LoVo (cell line): ENCODE measurements around the gene MAP2K5.
"Not testable (repeated sequence)": the region's sequence is repeated elsewhere in the genome, so short reads cannot be mapped to it uniquely, and the experiment has no call there.

ENCODE experiments used
- DNase-seq: peaks from one replicate; pipeline ENCODE4 v3.0.0-alpha.2; 2016; ENCODE audit warnings: low spot score

The MAP2K5 gene

GRCh38 chr15:67672834-67673233, 130.3 kb downstream of the MAP2K5 start:
- not testable (repeated sequence) for DNase-seq

GRCh38 chr15:67674983-67675382, 132.5 kb downstream of the MAP2K5 start:
- DNase-seq = no peak

DNA sequence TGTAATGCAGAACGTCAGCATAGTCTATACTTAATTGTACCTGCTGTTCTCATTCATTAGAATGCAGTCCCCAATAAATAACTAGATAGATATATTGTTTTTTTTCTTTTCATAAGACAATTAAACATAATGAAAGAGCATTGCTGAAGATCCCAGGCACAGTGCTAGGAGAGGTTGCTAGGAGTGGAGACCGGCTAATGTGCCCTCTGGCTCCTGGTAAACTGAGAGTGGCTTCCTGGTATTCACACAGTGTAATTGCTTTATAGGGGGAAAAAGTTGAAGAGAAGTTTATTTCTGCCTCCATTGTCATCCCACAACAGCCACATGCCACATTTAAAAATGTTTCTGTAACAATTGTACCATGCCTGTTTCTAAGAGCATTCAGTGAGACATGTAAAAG, 135.6 kb downstream of the MAP2K5 start:
- DNase-seq = no peak

- DNase-seq = no peak
Measured at GRCh38 chr15:67678993-67679392, 136.5 kb downstream of the MAP2K5 start.

DNA sequence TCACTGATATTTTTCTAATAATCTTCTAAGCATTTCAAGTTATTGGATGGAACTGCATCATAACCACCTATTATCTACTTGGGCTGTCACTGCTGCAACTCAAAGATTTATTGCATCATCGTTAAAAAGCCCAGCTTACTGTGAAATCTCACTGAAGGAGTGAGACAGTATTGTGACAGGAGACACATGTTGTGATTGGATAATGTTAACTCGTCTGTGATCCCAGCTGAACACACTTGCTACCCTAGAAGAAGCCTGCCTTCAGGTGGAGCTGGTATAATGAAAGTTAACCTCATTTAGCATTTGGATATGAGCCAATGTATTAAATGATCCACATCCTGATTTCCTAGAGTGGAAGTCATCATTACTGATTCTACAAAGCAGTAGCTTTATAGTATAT, 138.1 kb downstream of the MAP2K5 start:
- no peak for DNase-seq

- no peak for DNase-seq
Measured at GRCh38 chr15:67685008-67685599, 142.6 kb downstream of the MAP2K5 start.

- DNase-seq = no peak
Measured at GRCh38 chr15:67685716-67686115, 143.2 kb downstream of the MAP2K5 start.

DNA sequence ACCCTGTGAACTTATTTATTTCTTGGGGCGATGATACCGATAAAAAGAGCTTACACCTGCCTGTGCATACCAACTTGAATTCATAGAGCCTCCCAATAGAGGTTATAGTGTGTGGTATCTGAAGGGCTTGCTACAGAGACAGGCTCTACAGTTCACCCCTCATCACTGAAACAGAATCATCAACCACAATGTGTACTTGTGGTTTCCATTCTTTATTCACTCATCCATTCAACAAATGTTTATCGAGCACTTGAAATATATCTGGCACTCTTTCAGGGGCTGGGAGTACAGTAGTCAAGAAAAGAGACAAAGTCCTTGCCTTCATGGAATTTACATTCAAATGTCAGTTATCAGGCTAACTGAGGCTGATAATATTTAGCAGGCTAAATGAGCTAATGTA, 148.4 kb downstream of the MAP2K5 start:
- no peak for DNase-seq

- no peak for DNase-seq
Measured at GRCh38 chr15:67691450-67691849, 148.9 kb downstream of the MAP2K5 start.

GRCh38 chr15:67692573-67692972, 150.1 kb downstream of the MAP2K5 start:
- DNase-seq = no peak

- no peak for DNase-seq
Measured at GRCh38 chr15:67696087-67696486, 153.6 kb downstream of the MAP2K5 start.

- no peak for DNase-seq
Measured at GRCh38 chr15:67700023-67700422, 157.5 kb downstream of the MAP2K5 start.

DNA sequence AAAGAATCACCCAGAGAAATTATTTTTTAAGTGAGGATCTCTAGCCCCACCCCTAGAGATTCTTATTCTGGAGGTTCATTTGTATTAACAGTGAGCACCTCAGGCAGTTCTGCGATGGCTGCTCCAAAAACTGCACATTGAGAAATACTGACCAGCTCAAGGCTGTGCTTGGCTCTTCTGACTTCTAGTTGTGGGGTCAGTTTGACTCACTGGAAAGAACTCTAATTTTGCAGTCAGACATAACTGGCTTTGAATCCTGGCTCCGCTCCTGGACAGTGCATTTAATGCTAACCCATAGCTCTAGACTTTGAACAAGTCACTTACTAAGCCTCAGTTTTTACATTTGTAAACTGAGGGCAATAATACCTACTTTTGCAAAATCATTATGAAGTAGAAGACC, 159.2 kb downstream of the MAP2K5 start:
- DNase-seq = no peak

DNA sequence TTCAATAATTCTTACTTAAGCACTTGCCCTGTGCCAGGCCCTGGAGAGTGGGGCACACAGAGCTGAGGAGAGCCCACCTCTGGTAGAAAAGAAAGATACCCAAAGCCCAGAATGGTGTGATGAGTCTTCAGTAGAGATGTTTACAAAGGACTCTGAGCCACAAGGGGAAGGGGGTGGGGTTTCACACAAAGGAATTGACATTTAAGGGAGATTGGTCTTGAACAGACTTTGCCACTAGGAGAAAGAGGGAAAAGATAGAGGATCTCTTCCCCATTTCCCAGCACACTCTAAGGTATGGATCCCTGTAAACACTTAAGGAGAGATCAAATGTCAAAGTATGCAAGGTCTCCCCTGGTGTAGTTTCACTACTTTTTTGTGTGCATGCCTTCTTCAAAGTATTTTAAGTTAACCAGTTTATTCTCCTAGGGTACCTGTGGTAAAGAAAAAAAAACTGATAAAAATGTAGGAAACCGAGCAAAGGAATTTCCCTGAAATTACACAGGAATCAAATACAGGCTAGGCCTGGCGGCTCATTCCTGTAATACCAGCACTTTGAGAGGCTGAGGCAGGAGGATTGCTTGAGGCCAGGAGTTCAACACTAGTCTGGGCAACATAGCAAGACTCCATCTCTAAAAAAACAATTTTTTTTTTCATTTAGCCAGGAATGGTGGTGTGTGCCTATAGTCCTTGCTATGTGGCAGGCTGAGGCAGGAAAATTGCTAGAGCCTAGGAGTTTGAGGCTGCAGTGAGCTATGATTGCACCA, 165.2 kb downstream of the MAP2K5 start:
- DNase-seq = no peak

- no peak for DNase-seq
Measured at GRCh38 chr15:67708500-67708899, 166.0 kb downstream of the MAP2K5 start.

GRCh38 chr15:67715170-67715569, 172.7 kb downstream of the MAP2K5 start:
- DNase-seq = no peak

DNA sequence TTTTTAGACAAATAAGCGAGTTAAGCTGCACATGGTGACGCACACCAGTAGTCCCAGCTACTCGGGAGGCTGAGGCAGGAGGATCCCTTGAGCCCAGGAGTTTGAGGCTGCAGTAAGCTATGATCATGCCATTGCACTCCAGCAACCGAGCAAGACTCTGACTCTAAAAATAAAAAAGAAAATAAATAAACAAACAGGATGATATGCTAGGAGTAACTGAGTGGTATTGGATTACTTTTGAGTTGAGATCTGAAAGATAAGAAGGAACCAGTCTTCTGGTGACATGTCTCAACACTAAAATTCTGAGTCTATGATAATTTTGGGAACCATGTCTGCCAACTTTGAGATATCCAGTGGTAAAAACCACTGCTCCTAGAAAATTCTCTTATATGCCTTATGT, 173.7 kb downstream of the MAP2K5 start:
- DNase-seq = no peak

DNA sequence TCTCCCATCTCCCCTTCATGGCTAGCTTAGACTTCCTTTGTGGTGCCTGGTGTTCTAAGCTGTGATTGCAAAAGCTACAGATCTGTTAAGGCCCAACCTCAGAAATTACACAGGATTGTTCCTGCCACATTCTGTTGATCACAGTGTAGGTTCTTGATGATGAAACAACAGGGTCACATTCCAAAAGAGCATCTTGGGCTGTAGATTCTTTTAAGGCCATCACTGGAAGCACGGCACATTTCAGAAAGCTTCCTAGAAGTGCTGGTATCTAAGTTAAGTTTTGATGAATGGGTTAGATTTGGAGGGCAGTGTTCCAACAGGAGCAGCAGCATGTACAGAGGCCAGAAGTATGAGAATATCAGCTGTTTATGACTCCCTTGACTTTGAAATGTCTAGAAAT, 175.3 kb downstream of the MAP2K5 start:
- no peak for DNase-seq

DNA sequence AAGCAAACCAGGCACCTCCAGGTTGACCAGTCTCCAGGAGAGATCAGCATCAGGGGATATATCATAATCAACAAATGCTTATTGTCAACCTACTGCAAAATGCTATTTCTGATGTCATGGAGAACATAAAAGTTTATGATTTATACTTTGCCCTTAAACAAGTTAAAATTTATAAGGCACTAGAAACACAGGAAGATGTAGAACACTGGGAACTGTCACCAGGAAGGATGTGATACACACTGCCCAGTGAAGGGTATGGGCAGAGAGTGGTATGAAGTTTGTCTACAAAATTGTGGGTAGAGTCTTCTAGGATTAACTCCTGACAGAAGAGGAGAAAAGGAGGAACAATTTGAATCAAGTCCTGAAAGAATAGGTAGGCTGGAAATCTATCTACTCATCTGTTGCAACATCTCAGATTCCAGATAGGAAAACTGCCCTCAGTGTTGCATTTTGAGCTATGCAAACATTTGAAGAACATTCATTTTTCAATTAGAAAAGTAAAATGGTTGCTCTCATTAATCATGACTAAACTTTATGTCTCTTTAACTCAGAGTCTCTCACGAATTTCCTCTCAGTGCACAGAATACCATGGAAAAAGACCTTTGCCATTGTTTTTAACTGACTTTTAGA, 176.9 kb downstream of the MAP2K5 start:
- DNase-seq = no peak

GRCh38 chr15:67720556-67721175, 178.2 kb downstream of the MAP2K5 start:
- DNase-seq = no peak

DNA sequence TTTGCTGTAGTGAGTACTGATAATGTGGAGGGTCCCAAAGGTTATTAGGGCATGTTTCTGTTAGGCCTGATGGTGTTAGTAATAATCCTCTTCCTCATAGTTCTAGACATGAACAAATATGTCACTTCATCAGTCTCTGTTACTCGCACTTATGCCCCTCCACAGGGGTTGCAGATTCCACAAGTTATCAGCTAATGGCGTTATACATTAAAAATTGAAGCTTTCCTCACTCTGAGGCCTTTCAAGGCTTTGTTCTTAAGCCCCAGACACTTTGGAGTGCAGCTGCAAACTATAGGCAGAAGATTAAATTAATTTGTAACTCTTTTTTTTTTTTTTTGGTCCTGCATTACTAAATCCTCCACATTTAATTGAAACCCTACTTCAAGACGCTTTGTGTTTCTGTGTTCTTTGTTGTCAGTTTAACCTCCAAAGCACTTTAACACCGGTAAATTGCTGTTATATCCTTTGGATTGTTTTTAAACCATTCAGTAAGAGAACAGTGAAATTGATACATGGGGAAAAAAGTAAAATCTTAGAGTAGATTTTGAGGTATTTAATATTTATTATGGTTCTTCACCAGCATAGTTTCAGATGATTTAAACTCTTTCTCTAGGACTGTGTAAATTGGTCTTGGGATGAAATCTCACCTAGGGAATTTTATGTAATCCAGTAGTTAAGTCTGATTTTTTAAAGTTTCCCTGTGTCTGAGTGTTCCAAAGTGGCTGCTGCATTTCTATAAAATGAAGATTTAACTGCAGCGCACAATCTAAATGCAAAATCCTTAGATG, 179.7 kb downstream of the MAP2K5 start:
- no peak for DNase-seq
